DMS 273 (cell line): ENCODE data around the gene VMAC.
"Not testable (repeated sequence)": the region's sequence is repeated elsewhere in the genome, so short reads cannot be mapped to it uniquely, and the experiment has no call there.

Source experiments
- DNase-seq: peaks from one replicate; lab custom pipeline; 2025; ENCODE audit not compliant: unreplicated experiment; lab: John Stamatoyannopoulos, UW

VMAC gene, protein sequence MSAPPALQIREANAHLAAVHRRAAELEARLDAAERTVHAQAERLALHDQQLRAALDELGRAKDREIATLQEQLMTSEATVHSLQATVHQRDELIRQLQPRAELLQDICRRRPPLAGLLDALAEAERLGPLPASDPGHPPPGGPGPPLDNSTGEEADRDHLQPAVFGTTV

GRCh38 chr19:5904352-5905113 lies at the start of gene VMAC:
TSS of gene VMAC (plus strand) at chr19:5904872. CDS start at chr19:5904891, 19 bp downstream.
- DNase-seq: peak; percentile 100

DNA sequence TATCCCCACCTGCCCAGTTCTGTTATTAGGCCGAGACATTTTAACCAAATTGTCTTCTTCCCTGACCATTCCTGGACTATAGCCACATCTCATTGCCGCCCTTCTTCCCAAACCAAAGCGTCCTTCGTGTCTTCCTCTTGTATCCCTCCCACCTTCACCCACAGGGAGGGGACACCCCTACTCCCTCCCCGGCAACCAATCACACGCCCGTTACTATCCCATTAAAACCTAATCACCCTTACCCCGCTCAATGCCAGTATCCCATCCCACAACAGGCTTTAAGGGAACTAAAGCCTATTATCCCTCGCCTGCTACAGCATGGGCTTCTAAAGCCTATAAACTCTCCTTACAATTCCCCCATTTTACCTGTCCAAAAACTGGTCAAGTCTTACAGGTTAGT lies 49.5 kb upstream of the VMAC start:
- not testable (repeated sequence) for DNase-seq

- DNase-seq: no peak
Measured at GRCh38 chr19:5857203-5858081, 47.2 kb upstream of the VMAC start.

DNA sequence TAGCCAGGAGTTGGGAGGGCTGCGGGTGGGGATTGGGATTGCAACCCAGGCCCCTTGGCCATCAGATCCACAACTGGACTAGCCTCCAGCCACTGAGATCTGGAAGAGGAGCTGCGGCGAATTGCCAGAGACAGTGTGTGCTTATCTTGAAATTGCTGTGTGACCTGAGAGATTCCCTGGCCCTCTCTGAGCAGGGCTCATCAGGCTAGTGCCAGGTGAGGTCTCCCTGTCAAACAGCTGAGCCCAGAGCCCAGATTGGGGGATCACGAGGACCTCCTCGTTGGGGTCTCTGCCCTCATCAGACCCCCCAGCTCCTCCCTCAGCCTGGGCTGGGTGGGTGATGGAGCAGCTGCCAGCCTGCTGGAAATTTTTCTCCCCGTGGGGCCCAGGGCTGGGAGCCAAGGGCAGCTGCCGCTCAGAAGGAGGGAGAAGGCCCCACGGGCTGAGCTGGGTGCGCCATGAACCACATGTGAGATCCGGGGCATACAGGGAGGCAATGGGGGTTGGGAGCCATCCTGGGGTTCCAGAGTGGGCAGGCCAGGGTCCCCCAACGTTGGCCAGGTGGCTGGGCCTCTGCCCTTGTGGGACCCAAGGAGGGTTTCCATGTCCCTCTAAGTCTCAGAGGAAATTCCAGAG lies 41.5 kb upstream of the VMAC start:
- DNase-seq: no peak

- DNase-seq: no peak
Measured at GRCh38 chr19:5864013-5864720, 40.5 kb upstream of the VMAC start.

DNA sequence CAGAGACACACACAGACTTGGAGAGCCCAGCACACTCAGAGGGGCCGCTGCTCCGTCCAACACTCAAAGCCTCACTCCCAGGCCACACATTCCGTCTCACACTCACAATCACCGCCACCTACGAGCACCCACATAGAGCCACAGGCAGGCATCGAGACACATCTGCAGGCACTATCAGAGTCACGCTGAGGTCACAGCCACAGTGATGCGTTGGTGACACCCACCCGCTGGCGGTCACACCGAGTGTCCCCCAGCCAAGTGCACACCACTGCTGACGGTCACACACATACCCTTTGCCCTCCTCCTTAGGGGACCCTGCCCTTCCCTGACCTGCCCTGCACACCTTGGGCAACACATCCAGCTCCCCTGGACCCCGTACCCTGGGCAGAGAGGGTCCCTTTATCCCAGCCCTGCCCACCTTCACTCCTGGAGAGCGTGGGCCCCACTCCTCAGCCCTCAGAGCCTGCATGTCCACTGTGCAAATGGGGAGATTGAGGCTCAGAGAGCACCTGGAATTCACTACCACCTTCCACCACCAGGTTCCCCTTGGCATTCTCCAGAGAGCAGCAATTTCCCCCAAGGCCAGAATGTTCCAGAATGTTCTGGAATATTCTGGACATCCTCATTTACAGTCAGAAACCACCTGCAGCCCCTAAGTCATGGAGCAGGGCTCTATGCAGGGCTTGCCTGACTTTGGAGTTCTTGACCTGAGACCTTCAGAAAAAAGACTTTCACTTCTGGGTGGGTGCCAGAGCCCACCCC lies 39.8 kb upstream of the VMAC start:
- no peak for DNase-seq

DNA sequence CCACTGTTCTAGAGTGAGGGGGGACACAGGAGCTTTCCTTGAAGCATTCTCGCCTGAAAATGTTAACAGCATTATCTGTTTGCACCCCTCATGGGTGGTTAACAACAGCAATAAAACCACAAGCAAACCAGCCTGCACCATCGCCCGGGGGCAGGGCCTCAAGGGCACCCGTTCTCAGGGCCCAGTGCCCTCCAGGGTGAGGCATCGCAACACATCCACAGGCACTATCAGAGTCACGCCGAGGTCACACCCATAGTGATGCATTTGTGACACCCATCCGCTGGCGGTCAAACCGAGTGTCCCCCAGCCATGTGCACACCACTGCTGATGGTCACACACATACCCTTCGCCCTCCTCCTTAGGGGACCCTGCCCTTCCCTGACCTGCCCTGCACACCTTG lies 38.9 kb upstream of the VMAC start:
- DNase-seq: no peak

- no peak for DNase-seq
Measured at GRCh38 chr19:5867201-5868136, 37.2 kb upstream of the VMAC start.

GRCh38 chr19:5870986-5871394 lies 33.7 kb upstream of the VMAC start:
- DNase-seq: no peak

GRCh38 chr19:5873617-5874199 lies 31.0 kb upstream of the VMAC start:
- DNase-seq: no peak

GRCh38 chr19:5874496-5874895 lies 30.2 kb upstream of the VMAC start:
- DNase-seq: not testable (repeated sequence)

DNA sequence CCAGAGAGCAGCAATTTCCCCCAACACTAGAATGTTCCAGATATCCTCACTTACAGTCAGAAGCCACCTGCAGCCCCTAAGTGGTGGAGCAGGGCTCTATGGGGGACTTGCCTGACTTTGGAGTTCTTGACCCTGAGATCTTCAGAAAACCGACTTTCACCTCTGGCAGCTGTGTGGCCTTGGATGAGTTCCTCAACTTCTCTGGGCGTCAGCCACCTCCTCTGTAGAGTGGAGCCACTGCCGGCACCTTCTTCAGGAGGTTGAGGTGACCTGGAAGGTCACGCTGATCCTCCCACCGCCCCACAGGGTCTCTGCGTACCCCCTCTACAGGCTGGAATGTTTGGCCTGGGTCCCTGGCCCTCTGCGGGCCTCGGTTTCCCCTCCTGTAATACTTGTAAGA lies 27.2 kb upstream of the VMAC start:
- DNase-seq: no peak

- DNase-seq: no peak
Measured at GRCh38 chr19:5877882-5878281, 26.8 kb upstream of the VMAC start.

DNA sequence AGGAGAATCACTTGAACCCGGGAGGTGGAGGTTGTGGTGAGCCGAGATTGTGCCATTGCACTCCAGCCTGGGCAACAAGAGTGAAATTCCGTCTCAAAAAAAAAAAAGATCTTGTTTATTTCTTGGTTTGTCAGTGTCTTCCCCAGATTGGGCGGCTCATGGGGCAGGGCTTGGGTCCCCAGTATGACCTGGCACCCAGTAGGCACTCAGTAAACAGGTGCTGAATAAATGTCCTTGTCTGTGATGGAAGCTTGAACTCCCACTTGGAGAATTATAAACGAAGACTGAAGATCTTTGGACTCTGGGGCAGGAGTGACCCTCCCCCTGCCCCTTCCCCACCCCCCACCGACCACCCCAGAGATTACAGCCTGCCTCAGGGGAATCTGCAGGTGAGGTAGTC lies 24.5 kb upstream of the VMAC start:
- no peak for DNase-seq

DNA sequence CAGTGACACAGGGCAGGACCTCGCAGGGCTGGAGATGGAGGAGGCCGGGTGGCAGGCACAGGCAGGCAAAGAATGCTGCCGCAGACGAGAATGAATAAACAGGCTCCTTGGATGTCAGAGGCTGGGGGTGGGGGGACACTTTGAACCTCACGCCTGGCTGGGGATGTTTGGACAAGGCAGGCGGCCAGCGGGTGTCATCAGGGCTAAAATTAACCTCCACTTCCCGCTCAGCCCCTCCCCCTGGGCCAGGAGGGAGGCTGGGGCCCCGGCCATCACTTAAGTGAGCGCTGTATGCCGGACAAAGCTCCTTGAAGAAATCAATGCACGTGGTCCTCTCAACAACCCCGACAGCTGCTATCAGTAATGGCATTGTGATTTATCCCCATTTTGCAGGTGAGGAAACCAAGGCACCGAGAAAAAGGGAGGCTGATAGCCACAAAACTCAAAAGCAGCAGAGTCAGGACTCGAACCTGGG lies 24.0 kb upstream of the VMAC start:
- no peak for DNase-seq

DNA sequence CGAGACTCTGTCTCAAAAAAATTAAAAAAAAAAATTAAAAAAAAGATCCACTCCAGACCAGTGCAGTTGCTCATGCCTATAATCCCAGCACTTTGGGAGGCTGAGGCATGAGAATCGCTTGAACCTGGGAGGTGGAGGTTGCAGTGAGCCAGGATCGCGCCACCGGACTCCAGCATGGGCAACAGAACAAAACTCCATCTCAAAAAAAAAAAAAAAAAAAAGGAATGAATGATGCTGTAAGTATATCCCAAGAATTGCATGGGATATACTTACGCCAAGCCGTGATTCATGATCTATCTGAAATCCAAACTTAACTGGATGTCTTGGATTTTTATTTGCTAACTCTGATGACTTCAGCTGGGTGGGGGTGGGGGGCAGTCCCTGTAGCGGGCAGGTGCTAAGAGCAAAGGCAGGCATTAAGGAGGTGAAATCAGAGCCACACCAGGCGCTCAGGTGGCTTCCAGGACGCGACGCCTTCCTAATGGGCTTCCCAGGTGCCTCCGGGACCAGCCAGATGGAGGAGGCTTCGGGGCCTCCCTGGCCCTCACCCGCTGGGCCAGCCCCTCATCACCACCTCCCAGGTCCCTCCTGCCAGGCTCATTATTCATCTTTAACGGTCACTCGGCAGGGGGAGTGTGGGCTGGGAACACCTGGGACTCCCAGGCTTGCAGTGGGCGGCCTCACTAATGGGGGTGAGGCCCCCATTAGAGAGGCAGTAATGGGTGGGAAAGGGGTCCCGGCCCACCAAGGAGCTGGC lies 23.0 kb upstream of the VMAC start:
- no peak for DNase-seq

DNA sequence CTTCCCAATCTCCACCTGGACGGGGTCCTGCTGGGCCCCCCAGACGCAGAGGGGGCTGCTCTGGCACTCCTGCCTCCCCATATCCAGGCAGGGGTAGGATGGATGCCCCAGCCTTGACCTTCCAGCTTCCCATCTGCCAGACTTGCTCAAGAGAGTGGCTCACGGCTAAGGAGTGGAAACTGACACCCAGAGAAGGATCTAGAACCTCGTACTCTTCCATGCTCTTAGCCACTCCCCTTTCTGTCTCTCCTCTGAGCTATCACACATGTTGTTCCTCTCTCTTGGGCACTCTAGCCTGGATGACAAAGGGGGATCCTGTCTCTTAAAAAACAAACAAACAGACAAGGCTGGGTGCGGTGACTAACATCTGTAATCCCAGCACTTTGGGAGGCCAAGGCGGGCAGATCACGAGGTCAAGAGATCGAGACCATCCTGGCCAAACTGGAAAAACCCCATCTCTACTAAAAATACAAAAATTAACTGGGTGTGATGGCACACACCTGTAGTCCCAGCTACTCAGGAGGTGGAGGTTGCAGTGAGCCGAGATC lies 22.2 kb upstream of the VMAC start:
- no peak for DNase-seq
